NCI-H526 (cell line): ENCODE results near the gene TTLL1.

Experiments
- DNase-seq, 2 experiments: peaks; one replicate each; lab custom pipeline; 2025; lab: John Stamatoyannopoulos, UW

The TTLL1 gene

DNA sequence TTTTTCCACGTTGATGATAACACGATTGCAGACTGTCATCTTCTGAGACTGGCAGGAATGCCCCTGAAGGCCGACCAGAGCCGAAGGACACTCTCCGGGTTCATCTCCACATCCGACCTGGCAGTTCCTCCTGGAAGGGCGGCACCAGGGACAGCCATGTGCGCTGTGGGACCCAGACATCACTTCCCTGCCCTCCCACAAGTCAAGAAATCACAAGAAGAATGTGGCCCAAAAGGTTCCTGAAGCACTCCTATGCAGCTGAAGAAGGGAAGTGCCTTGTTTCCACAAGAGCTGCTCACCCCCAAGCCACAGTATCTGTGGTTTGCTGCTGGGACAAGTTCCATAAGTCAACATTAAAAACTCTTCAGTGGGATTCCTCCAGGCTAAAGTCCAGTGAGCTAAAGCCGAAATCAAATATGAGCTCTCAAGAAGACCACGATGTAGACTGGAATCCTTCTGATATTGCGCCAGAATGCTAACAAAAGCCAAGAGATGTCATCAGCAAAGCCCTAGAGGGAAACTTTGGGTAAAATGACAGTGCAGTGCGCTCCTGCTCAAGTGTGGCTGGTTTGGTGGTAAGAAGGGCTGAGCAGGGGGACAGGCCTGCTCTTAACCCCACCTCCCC, 95.4 kb downstream of the TTLL1 start:
- no peak for DNase-seq

DNA sequence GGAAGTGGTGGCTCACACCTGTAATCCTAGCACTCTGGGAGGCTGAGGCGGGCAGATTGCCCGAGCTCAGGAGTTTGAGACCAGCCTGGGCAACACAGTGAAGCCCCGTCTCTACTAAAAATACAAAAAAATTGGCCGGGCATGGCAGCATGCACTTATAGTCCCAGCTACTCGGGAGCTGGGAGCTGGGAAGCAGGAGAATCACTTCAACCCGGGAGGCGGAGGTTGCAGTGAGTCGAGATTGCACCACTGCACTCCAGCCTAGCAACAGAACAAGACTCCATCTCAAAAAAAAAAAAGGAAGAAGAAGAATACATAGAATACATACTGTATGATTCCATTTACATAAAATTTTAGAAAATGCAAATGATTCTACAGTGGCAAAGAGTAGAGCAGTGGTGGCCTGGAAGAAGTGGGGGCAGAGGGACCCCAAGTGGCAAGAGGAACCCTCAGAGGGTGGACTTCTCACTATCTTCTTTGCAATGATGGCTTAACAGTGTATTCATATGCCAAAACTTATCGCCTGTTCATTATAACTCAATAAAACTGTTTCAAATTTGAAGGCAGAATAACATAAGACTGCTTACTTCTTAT, 96.2 kb downstream of the TTLL1 start:
- no peak for DNase-seq

- DNase-seq: no peak
Observed at GRCh38 chr22:42992092-42992491, 97.1 kb downstream of the TTLL1 start.

DNA sequence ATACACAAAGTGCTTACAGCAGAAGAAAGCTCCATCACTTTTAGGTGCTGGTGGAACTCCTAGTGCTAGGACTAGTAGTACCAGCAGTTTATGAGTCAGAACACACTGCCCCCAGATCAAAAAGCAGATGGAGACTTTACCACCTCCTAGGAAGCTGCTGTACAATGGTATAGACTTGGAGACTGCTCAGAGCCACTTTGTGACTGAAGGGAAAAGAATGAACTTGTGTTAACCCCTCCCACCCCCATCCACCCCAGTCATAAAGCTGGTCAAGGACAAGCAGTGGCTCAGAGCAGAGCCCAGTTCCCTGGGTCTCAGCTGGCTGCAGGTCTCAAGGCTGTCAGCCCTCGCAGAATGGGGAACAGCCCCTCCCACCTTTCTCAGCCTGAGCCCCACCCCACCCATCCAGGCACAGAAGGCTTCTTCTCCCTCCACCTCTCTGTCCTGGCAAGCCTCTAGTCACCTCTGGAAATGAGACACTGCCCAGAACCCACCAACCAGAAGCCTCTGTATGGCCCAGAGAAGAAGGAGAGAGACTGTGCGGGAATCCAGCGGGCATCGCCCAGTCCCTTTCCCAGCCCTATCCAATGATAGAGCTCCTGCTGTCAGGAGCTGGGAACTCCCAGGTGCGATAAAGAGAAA, 98.1 kb downstream of the TTLL1 start:
- DNase-seq: no peak

DNA sequence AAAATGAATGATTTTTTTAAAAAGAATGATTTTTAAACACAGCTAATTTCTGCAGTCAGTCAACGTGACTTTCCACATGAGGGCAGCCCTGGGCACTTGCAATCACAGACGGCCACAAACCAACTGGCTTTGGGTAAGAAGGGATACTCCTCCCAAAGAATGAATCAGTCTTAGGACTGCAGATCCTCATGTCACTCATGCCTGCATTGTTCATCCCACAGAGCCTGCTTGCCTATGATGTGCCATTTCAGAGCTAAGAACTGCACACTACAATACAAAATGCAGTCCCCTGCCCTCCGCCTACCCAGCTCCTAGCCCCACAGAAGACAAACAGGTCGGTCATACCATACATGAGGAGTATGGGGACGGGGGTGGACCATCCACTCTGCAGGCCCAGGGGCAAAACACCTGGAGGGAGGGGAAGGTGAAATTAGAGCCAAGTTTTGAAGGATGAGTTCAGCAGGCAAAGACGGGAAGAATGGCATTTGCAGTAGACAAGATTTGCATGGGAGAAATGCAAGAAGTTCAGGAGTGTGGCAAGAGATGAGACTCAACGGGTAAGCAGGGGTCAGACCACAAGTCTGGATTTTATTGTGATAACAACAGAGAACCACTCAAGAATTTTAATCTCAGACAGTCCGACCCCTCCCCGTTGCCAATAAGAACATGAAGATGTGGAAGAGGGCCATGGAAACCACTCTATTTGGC, 98.9 kb downstream of the TTLL1 start:
- DNase-seq: no peak
